ENCODE data around the gene BBS2.

Gene BBS2

DNA sequence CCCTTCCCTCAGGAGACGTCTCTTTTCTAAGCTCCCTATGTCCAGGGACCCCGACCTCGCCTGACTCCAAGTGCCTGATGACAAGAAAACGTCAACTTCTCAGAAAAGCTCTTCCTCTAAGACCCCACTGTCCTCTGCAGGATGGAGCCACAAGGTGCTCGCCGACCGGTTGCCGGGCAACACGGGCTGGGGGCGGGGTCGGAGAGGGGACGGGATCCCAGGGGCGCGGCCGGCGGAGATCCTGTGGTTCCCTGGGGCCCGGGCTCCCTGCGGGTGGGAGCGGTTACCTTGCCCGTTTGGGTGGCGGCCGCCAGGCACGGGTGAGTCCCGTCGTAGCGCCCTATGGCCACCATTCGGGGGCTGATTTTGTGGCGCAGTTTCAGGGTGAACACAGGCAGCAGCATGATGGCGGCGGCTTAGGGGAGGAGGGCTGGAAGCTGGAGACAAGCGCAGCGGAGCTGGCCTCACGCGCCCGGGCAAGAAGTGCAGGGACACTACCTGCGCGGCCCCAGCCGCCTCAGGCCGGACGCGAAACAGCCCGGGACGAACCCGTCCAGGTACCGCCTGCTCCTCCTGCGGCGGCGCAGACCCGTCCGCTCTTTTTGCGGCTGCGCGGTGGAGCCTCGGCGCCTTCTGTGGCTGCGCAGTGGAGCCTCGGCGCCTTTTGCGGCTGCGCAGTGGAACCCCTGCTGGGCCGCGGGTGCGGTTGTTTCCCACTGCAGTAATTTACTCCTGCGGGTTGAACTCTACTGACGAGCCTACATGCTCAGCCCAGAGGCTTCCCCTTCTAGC lies at the start of gene BBS2:
Gene BBS2, minus strand, starts transcription at position 566 of the 792 bp plus-strand sequence. Its CDS starts 162 bp downstream, at position 404.
- H3K27ac ChIP-seq = peak within 1 kb of the TSS; percentile 86
- TF ChIP-seq, protein P1, sequence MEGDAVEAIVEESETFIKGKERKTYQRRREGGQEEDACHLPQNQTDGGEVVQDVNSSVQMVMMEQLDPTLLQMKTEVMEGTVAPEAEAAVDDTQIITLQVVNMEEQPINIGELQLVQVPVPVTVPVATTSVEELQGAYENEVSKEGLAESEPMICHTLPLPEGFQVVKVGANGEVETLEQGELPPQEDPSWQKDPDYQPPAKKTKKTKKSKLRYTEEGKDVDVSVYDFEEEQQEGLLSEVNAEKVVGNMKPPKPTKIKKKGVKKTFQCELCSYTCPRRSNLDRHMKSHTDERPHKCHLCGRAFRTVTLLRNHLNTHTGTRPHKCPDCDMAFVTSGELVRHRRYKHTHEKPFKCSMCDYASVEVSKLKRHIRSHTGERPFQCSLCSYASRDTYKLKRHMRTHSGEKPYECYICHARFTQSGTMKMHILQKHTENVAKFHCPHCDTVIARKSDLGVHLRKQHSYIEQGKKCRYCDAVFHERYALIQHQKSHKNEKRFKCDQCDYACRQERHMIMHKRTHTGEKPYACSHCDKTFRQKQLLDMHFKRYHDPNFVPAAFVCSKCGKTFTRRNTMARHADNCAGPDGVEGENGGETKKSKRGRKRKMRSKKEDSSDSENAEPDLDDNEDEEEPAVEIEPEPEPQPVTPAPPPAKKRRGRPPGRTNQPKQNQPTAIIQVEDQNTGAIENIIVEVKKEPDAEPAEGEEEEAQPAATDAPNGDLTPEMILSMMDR (conservative IDR thresholded peaks at IDR 0.05) = no peak

GRCh38 chr16:56564793-56565477 lies 45.1 kb upstream of the BBS2 start, which contains the start of gene MT4:
TSS of gene MT4 (plus strand) at chr16:56565073. CDS start at chr16:56565129, 56 bp downstream.
- no peak within 1 kb of the TSS for H3K27ac ChIP-seq
- TF ChIP-seq, protein P1 (conservative IDR thresholded peaks at IDR 0.05) = no peak

GRCh38 chr16:56561126-56561525 lies 41.3 kb upstream of the BBS2 start:
- no peak overlapping the region for H3K27ac ChIP-seq
- TF ChIP-seq, protein P1 (conservative IDR thresholded peaks at IDR 0.05) = no peak

DNA sequence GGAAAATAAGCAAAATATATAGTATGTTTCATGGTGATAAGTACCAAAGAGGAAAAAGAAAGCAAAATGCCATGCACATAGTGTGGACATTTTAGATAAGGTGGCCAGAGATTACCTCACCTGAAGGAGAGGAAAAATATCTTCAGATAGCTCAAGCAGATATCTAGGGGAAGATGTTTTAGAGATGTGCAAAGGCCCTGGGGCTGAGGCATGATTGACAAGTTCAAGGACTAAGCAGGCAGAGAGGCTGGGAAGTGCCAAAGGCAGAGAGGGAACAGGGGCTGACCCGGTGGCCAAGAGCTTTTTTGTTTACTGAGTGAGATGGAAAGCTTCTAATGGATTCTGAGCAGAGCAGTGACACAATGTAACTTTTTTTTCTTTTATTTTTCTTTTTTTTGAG lies 40.6 kb upstream of the BBS2 start:
- H3K27ac ChIP-seq = no peak overlapping the region
- TF ChIP-seq, protein P1 (conservative IDR thresholded peaks at IDR 0.05) = no peak

- TF ChIP-seq, protein P1 (conservative IDR thresholded peaks at IDR 0.05) = no peak
- no peak overlapping the region for H3K27ac ChIP-seq
Observed at GRCh38 chr16:56559109-56559508, 39.3 kb upstream of the BBS2 start.

GRCh38 chr16:56558024-56558747 lies 38.4 kb upstream of the BBS2 start:
- no peak overlapping the region for H3K27ac ChIP-seq
- TF ChIP-seq, protein P1 (conservative IDR thresholded peaks at IDR 0.05) = no peak

- TF ChIP-seq, protein P1 (conservative IDR thresholded peaks at IDR 0.05) = no peak
- peak overlapping the region; percentile 97 for H3K27ac ChIP-seq
Observed at GRCh38 chr16:56554441-56554840, 34.6 kb upstream of the BBS2 start.
